Neutrophil (primary cell): Measurements from ENCODE around the gene SORCS2.

Experiments used
- H3K27ac ChIP-seq: fragments of 200-600 bp; sonication (generic); 2 replicates; pipeline ENCODE4 v1.5.1; 2016; ENCODE audit warnings: mild to moderate bottlenecking, moderate library complexity
- H3K27me3 ChIP-seq: fragments of 200-600 bp; sonication (generic); 2 replicates; pipeline ENCODE4 v1.6.0; 2016; ENCODE audit warnings: mild to moderate bottlenecking
- H3K36me3 ChIP-seq: fragments of 200-600 bp; sonication (generic); 2 replicates; pipeline ENCODE4 v1.5.1; 2017
- H3K4me1 ChIP-seq, 2 experiments: fragments of 200-600 bp in 1 of 2; sonication (generic) in 1 of 2; 1 replicate in 1 of 2; 2 replicates in 1 of 2; pipeline versions ENCODE4 v1.5.1 to v1.6.1; 2013 to 2016; ENCODE audit warnings: low read depth in 1 of 2, low read length in 1 of 2, mild to moderate bottlenecking in 1 of 2, moderate library complexity in 1 of 2; ENCODE audit not compliant: control insufficient read depth in 1 of 2, insufficient read depth in 1 of 2
- H3K4me3 ChIP-seq, 2 experiments: fragments of 200-600 bp in 1 of 2; sonication (generic) in 1 of 2; 1 replicate in 1 of 2; 2 replicates in 1 of 2; pipeline ENCODE4 v1.5.1; 2013 to 2016; ENCODE audit warnings: low read depth in 1 of 2, low read length in 1 of 2, mild to moderate bottlenecking in 1 of 2, moderate library complexity in 1 of 2
- H3K9me3 ChIP-seq: fragments of 200-600 bp; sonication (generic); 2 replicates; pipeline ENCODE4 v1.5.1; 2016
- TF ChIP-seq, protein P1 (sequence below): fragments of 200-600 bp; sonication (generic); IDR thresholded peaks from 2 replicates; pipeline ENCODE4 v1.5.1; 2016; ENCODE audit warnings: antibody characterized with exemption

The SORCS2 gene

DNA sequence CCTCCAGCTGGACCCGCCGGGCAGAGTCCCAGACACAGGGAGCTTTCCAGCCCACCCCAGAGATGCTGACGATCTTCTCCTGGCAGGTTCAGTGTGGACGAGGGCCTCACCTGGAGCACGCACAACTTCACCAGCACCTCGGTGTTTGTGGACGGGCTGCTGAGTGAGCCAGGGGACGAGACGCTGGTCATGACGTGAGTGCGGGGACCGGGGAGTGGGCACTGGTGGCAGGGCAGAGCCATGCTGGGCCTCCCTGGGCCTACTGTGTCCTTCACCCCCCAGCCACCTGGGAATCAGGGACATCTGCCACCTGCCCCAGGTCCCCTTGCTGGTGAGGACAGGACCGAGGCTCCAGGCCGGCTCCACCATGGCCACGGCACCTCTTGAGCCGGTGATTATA is 511.8 kb downstream of the SORCS2 start:
- Histone ChIP-seq H3K4me3 (no peak overlapping the region), H3K36me3 (peaks cover 3% of the 10 kb centered on the region), H3K4me1 (no peaks in the 10 kb centered on the region), H3K27ac (no peak overlapping the region), H3K27me3 (peaks cover 7% of the 10 kb centered on the region), H3K9me3 (no peaks in the 10 kb centered on the region)
- TF ChIP-seq, protein P1, sequence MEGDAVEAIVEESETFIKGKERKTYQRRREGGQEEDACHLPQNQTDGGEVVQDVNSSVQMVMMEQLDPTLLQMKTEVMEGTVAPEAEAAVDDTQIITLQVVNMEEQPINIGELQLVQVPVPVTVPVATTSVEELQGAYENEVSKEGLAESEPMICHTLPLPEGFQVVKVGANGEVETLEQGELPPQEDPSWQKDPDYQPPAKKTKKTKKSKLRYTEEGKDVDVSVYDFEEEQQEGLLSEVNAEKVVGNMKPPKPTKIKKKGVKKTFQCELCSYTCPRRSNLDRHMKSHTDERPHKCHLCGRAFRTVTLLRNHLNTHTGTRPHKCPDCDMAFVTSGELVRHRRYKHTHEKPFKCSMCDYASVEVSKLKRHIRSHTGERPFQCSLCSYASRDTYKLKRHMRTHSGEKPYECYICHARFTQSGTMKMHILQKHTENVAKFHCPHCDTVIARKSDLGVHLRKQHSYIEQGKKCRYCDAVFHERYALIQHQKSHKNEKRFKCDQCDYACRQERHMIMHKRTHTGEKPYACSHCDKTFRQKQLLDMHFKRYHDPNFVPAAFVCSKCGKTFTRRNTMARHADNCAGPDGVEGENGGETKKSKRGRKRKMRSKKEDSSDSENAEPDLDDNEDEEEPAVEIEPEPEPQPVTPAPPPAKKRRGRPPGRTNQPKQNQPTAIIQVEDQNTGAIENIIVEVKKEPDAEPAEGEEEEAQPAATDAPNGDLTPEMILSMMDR = no peak

DNA sequence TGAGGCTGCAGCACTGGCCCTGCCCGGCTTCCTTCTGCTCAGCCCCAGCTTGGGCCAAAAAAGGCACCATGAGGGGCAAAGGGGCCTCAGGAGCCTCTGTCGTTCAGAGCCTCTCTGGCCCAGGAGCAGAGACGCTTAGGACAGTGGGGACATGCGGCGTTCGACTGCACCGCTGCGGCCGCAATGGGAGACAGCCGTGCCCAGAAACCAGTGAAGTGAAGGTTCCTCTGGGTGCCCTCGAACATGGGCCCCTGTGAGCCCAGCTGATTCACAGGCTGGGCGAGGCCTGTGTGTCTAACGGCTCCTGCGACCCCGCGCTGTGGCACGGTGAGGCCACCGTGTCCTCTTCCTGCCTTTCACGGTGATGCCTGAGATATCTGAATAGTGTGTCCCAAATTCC is 512.3 kb downstream of the SORCS2 start:
- TF ChIP-seq, protein P1 = no peak
- no peaks in the 10 kb centered on the region for H3K9me3 ChIP-seq
- no peaks in the 10 kb centered on the region for H3K4me1 ChIP-seq
- H3K36me3 ChIP-seq = peaks cover 3% of the 10 kb centered on the region
- no peak overlapping the region for H3K27ac ChIP-seq
- peaks cover 1% of the 10 kb centered on the region for H3K27me3 ChIP-seq
- H3K4me3 ChIP-seq = no peak overlapping the region

DNA sequence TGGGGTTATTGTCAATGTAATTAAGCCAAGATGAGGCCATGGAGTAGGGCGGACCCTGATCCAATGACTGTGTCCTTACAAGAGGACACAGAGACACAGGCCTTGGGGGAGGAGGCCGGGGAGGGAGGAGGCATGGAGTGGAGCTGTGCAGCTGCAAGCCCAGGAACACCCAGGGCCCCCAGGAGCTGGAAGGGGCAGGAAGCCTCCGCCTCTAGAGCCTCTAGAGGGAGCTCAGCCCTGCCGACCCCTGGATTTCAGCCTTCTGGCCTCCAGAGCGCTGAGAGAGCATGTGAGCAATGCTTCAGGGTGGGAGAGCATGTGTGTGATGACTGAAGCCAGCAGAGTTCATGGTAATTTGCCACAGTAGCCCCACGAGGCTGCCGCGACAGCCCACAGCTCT is 512.7 kb downstream of the SORCS2 start:
- TF ChIP-seq, protein P1 = no peak
- Histone ChIP-seq H3K27me3 (no peaks in the 10 kb centered on the region), H3K36me3 (peaks cover 3% of the 10 kb centered on the region), H3K4me1 (no peaks in the 10 kb centered on the region), H3K4me3 (no peak overlapping the region), H3K9me3 (no peaks in the 10 kb centered on the region), H3K27ac (no peak overlapping the region)

DNA sequence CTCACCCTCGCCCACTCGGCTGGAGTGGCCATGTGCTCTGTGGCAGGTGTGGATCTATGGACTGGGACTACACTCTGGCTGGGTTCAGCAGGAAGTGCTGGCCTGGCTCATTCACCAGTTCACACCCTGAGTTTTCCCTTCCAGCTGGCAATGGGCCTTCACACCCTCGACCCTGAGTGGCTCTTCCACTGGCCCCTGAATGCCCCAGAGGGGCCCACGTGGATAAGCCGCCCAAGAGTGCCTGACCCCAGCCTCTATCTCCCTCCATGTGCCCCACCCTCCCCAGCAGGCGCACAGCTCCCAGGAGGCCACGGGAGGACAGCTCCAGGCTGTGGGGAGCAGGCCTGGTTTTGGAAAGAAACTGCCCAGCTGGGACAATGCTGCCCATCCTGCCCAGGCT is 513.3 kb downstream of the SORCS2 start:
- Histone ChIP-seq H3K4me1 (no peaks in the 10 kb centered on the region), H3K9me3 (no peaks in the 10 kb centered on the region), H3K36me3 (peaks cover 3% of the 10 kb centered on the region), H3K27me3 (no peaks in the 10 kb centered on the region), H3K27ac (no peak overlapping the region), H3K4me3 (no peak overlapping the region)
- TF ChIP-seq, protein P1 = no peak

DNA sequence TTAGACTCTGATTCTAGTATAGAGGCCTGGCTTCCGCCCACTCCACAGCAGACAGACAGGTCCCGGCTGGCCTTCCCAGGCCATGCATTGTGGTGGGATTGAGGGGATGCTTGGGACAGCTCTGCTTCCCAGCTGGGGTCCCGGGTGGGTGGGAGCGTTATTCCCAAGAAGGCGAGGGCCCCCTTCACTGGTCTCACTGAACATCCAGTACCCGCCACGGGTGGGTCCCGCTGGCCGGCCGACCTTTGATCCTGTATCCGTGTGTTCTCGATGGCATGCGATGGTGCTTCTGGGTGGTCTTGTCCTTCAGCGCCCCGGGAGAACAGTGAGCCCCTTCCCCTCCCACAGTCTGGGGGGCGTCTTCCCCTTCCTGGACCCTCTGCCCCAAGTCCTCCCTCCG is 515.9 kb downstream of the SORCS2 start:
- TF ChIP-seq, protein P1 = no peak
- Histone ChIP-seq H3K27me3 (no peaks in the 10 kb centered on the region), H3K4me3 (no peak overlapping the region), H3K27ac (no peak overlapping the region), H3K4me1 (no peaks in the 10 kb centered on the region), H3K36me3 (peaks cover 3% of the 10 kb centered on the region), H3K9me3 (no peaks in the 10 kb centered on the region)

DNA sequence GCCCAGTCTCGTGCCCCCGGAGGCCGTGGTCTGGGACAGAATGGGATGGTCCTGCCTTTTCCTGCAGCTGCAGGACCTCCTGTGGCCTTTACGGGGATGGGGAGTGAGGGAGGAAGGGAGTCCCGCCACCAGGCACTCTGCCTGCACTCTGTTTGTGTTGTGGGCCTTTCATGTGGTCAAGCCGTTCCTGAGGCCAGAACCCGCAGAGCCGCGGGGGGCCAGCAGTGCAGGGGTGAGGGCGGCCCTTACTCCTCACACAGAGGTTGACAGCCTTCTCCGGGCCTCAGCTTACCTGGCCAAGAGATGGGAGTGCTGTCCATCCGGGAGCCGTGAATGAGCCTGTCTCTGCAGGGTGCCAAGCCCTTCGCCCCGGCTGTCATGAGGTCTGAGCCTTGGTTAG is 516.6 kb downstream of the SORCS2 start:
- H3K4me3 ChIP-seq = no peak overlapping the region
- H3K9me3 ChIP-seq = no peaks in the 10 kb centered on the region
- TF ChIP-seq, protein P1 = no peak
- no peaks in the 10 kb centered on the region for H3K27me3 ChIP-seq
- peaks cover 3% of the 10 kb centered on the region for H3K36me3 ChIP-seq
- H3K4me1 ChIP-seq = no peaks in the 10 kb centered on the region
- H3K27ac ChIP-seq = no peak overlapping the region
